K562 (cell line): ENCODE data around the gene IFNB1. TPM values are rescaled to one million over a fixed set of nuclear protein-coding genes. Genes with fewer than 3 reads are reported as not detected.

Experiments
- ATAC-seq: fragments of 200-7000 bp; cut with Tn5 transposase; 3 replicates; pipeline ENCODE4 v1.9.1; 2020; ENCODE audit warnings: moderate library complexity
- BruUV-seq: library from RNA; stranded (reverse); fragments of 400-500 nt; replicated peaks from 2 replicates; lab custom pipeline; 2021; lab: Mats Ljungman, UMichigan
- CTCF ChIA-PET: fragments of 300-600 bp; formaldehyde crosslinking; extraction: SDS; loops from one replicate; lab custom pipeline; 2021; ENCODE audit warnings: low intra/inter-chr PET ratio; lab: Yijun Ruan, JAX
- POLR2A ChIA-PET: fragments of 300-600, 350-650 bp; sonication (Branson Sonifier 250); formaldehyde crosslinking; extraction: SDS; loops from one replicate; lab custom pipeline; 2021; ENCODE audit warnings: antibody characterized with exemption, inconsistent platforms; lab: Yijun Ruan, JAX
- DNase-seq, 4 experiments: peaks; one replicate each; pipeline versions ENCODE4 v3.0.0 to v3.0.0-alpha.2; 2011 to 2018; ENCODE audit warnings: low spot score in 3 of 4, mixed read lengths in 3 of 4; ENCODE audit errors: extremely low read depth in 1 of 4
- FAIRE-seq: peaks from 2 replicates; lab custom pipeline; 2011; peaks lifted over from hg19 to GRCh38; lab: Jason Lieb, UNC
- H2AFZ ChIP-seq: 2 replicates; pipeline ENCODE4 v1.6.0; 2011; ENCODE audit warnings: low read depth, low read length, control low read depth, inconsistent platforms
- H3K27ac ChIP-seq: fragments of 200-600 bp; 3 replicates; pipeline ENCODE4 v1.8.0; 2011; ENCODE audit warnings: low read depth, mild to moderate bottlenecking, control low read depth, inconsistent platforms, low read length, moderate library complexity, mixed read lengths; ENCODE audit errors: extremely low read depth
- H3K27me3 ChIP-seq, 2 experiments: fragments of 300-600 bp in 1 of 2; 2 replicates in 1 of 2; 3 replicates in 1 of 2; pipeline versions ENCODE4 v1.6.0 to v1.8.0; 2011; ENCODE audit warnings: inconsistent platforms in 2 of 2, low read length in 2 of 2, mild to moderate bottlenecking in 1 of 2, mixed read lengths in 1 of 2, moderate library complexity in 1 of 2; ENCODE audit not compliant: control insufficient read depth in 2 of 2, insufficient read depth in 2 of 2
- H3K36me3 ChIP-seq: fragments of 300-600 bp; 3 replicates; pipeline ENCODE4 v1.8.0; 2011; ENCODE audit warnings: mild to moderate bottlenecking, low read length, inconsistent platforms; ENCODE audit not compliant: control insufficient read depth, insufficient read depth
- H3K4me1 ChIP-seq, 2 experiments: fragments of 200-600 bp in 1 of 2; replicated peaks in 1 of 2; 2 replicates in 1 of 2; 3 replicates in 1 of 2; pipeline versions ENCODE4 v1.5.1 to v1.8.0; 2011; ENCODE audit warnings: inconsistent platforms in 2 of 2, low read length in 2 of 2, mild to moderate bottlenecking in 1 of 2, mixed read lengths in 1 of 2, moderate library complexity in 1 of 2; ENCODE audit not compliant: control insufficient read depth in 2 of 2, insufficient read depth in 2 of 2
- H3K4me2 ChIP-seq: 2 replicates; pipeline ENCODE4 v1.6.1; 2011; ENCODE audit warnings: low read length, control low read depth, inconsistent platforms, mixed read lengths; ENCODE audit not compliant: insufficient read depth
- H3K4me3 ChIP-seq: fragments of 200-600 bp; sonication (generic), shearing (Covaris generic); 2 replicates; pipeline ENCODE4 v1.5.1; 2016; ENCODE audit warnings: control low read depth, inconsistent platforms
- H3K79me2 ChIP-seq: fragments of 200-600 bp; 3 replicates; pipeline ENCODE4 v1.8.0; 2011; ENCODE audit warnings: low read length, inconsistent platforms; ENCODE audit not compliant: control insufficient read depth, insufficient read depth
- H3K9ac ChIP-seq, 2 experiments: 2 replicates each; pipeline versions ENCODE4 v1.6.0 to v1.6.1; 2011; ENCODE audit warnings: low read depth in 2 of 2, low read length in 2 of 2, control low read depth in 1 of 2, inconsistent platforms in 1 of 2, mild to moderate bottlenecking in 1 of 2, mixed read lengths in 1 of 2; ENCODE audit not compliant: insufficient read depth in 1 of 2
- H3K9me1 ChIP-seq: one replicate; pipeline ENCODE4 v1.6.0; 2011; ENCODE audit warnings: inconsistent platforms, mild to moderate bottlenecking, low read length, moderate library complexity; ENCODE audit not compliant: control insufficient read depth, insufficient read depth
- H3K9me3 ChIP-seq: replicated peaks from 2 replicates; pipeline ENCODE4 v1.5.1; 2011; ENCODE audit warnings: low read depth, low read length, inconsistent platforms; ENCODE audit not compliant: control insufficient read depth, insufficient read depth
- H4K20me1 ChIP-seq: replicated peaks from 2 replicates; pipeline ENCODE4 v1.6.1; 2011; ENCODE audit warnings: low read length, inconsistent platforms, mixed read lengths; ENCODE audit not compliant: control insufficient read depth, insufficient read depth
- EHMT2 ChIP-seq: fragments of 450-650 bp; IDR thresholded peaks from 2 replicates; pipeline ENCODE4 v1.6.1; 2018; ENCODE audit warnings: antibody characterized with exemption
- EP300 ChIP-seq: IDR thresholded peaks from 2 replicates; pipeline ENCODE4 v1.6.1; 2012; ENCODE audit warnings: low read length, improper control_type of control experiment
- EZH2 ChIP-seq: IDR thresholded peaks from 2 replicates; pipeline ENCODE4 v1.6.1; 2012; ENCODE audit warnings: low read depth, mild to moderate bottlenecking, inconsistent platforms, low read length, borderline replicate concordance
- HDAC1 ChIP-seq, 2 experiments: fragments of 450-650 bp; IDR thresholded peaks; 2 replicates each; pipeline ENCODE4 v1.6.1; 2016 to 2017; ENCODE audit warnings: inconsistent platforms in 1 of 2, mild to moderate bottlenecking in 1 of 2, moderate library complexity in 1 of 2
- NCOA6 ChIP-seq: fragments of 450-650 bp; IDR thresholded peaks from 2 replicates; pipeline ENCODE4 v1.6.1; 2017; ENCODE audit warnings: mild to moderate bottlenecking
- NFE2 ChIP-seq: IDR thresholded peaks from 2 replicates; pipeline ENCODE4 v1.6.1; 2014; ENCODE audit warnings: antibody characterized with exemption, low read depth
- NFRKB ChIP-seq: fragments of 450-650 bp; IDR thresholded peaks from 2 replicates; pipeline ENCODE4 v1.6.1; 2016; ENCODE audit warnings: low read depth
- whole genome bisulfite sequencing: fragments of 100-300 bp; shearing (Covaris generic); methylation state at CpG from one replicate; pipeline ENCODE4 v1.1.6; 2016; ENCODE audit warnings: low coverage, mixed read lengths; ENCODE audit not compliant: insufficient coverage; ENCODE audit errors: missing lambda C conversion rate; 5-methylcytosine and 5-hydroxymethylcytosine counted together
- in situ Hi-C: fragments of 300-500 bp; cut with MboI; formaldehyde crosslinking; loops from 4 replicates; pipeline ENCODE4 v1.15.0; 2018; ENCODE audit warnings: inconsistent platforms, mixed read lengths
- intact Hi-C: fragments of 100-400 bp; cut with micrococcal nuclease; formaldehyde crosslinking; loops from 2 replicates; pipeline ENCODE4 v1.14.2; 2022
- polyA plus RNA-seq, 8 experiments: library from polyadenylated mRNA; depleted of rRNA in 4 of 8; stranded (reverse) in 5 of 8; unstranded in 3 of 8; fragments of >200 nt; fragmentation: Nextera tagmentation in 2 of 8; fragmentation: Illumina TruSeq in 1 of 8; extraction: Ambion mirVana in 2 of 8; extraction: Trizol in 1 of 8; gene quantifications; 2 replicates each; pipeline versions ENCODE4 v1.2.1 to v1.2.3, GENCODE V29; 2011 to 2014; ENCODE audit warnings: inconsistent platforms in 1 of 8, missing spikeins in 1 of 8
- total RNA-seq, 7 experiments: library from RNA; depleted of rRNA in 6 of 7; stranded (reverse); fragments of >200 nt in 6 of 7; fragmentation: Illumina TruSeq in 2 of 7; extraction: Trizol in 2 of 7; gene quantifications; 2 replicates each; pipeline versions ENCODE4 v1.2.1 to v1.2.3, GENCODE V29; 2011 to 2021; ENCODE audit warnings: low replicate concordance in 1 of 7
- TF ChIP-seq, protein P1 (sequence below), 3 experiments: fragments of 200-800 bp in 1 of 3; sonication (Bioruptor generic) in 1 of 3; sonication (generic) in 1 of 3; formaldehyde crosslinking in 1 of 3; IDR thresholded peaks; 2 replicates each; pipeline versions ENCODE4 v1.6.1 to v1.8.0; 2016 to 2022; ENCODE audit warnings: mild to moderate bottlenecking in 2 of 3, missing compliant biosample characterization in 2 of 3, missing genetic modification characterization in 2 of 3, missing genetic modification reagents in 1 of 3
- TF ChIP-seq, protein P2 (sequence below): sonication (generic); formaldehyde crosslinking; IDR thresholded peaks from 2 replicates; pipeline ENCODE4 v1.8.1; 2023; ENCODE audit warnings: mild to moderate bottlenecking, missing genetic modification reagents
- TF ChIP-seq, protein P3 (sequence below): sonication (generic); formaldehyde crosslinking; IDR thresholded peaks from 2 replicates; pipeline ENCODE4 v1.8.0; 2022; ENCODE audit warnings: mild to moderate bottlenecking, missing genetic modification reagents
- TF ChIP-seq, protein P4 (sequence below): fragments of 450-650 bp; IDR thresholded peaks from 2 replicates; pipeline ENCODE4 v1.6.1; 2016; ENCODE audit warnings: borderline replicate concordance
- TF ChIP-seq, protein P5 (sequence below): sonication (generic); formaldehyde crosslinking; IDR thresholded peaks from 2 replicates; pipeline ENCODE4 v1.8.1; 2023; ENCODE audit warnings: missing genetic modification reagents, mild to moderate bottlenecking, borderline replicate concordance

IFNB1 gene
- total and polyA plus RNA-seq, 9 of the 15 experiments (the other 6 are each of a cell fraction or from before 2014, with no cell fraction given): not detected

DNA sequence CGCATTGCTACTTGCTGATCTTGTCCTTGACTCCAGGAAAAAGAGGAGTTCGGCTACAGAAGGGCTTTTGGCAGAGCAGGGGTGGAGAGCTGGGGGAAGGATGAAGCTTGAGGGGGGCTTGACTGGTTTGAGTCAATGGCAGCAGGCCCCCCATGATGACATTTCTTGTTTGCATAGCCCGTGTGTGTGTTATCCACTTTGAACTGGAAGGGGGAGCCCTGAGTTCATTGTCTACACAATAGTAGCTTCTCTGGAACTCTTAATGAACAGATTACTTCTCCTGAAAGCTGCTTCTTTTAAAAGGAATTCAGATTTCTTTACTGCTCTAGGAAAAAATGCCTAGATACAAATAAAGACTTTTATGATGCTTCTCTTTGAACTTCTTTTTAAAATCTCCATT lies 2.3 kb downstream of the IFNB1 start:
- H4K20me1 ChIP-seq: no peaks in the 10 kb centered on the region
- no peaks in the 10 kb centered on the region for H3K27me3 ChIP-seq
- ChIA-PET POLR2A (no interaction called here), CTCF (no interaction called here)
- no peaks in the 10 kb centered on the region for H3K79me2 ChIP-seq
- no peaks in the 10 kb centered on the region for H3K9me1 ChIP-seq
- no peaks in the 10 kb centered on the region for H3K4me1 ChIP-seq
- H3K9me3 ChIP-seq: no peaks in the 10 kb centered on the region
- H3K36me3 ChIP-seq: no peaks in the 10 kb centered on the region
- intact Hi-C loops: no loop called here
- H3K4me3 ChIP-seq: no peak overlapping the region
- in situ Hi-C loops: no loop called here
- H3K27ac ChIP-seq: no peak overlapping the region
- no peak for ATAC-seq
- DNase-seq: no peak
- no peak overlapping the region for H3K4me2 ChIP-seq
- BruUV-seq: no TSS peak
- FAIRE-seq: no peak
- no CpG with 5 or more reads among the region's 3 CpGs for WGBS
- no peak overlapping the region for H3K9ac ChIP-seq
- no peak overlapping the region for H2AFZ ChIP-seq
- TF ChIP-seq, protein P1, sequence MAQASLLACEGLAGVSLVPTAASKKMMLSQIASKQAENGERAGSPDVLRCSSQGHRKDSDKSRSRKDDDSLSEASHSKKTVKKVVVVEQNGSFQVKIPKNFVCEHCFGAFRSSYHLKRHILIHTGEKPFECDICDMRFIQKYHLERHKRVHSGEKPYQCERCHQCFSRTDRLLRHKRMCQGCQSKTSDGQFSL (CRISPR knock-in tag; IDR thresholded peaks at IDR 0.05): no peak
- TF ChIP-seq, protein P1 (tag; IDR thresholded peaks at IDR 0.05): no peak
- TF ChIP-seq NCOA6: no peak
- TF ChIP-seq HDAC1 (IDR thresholded peaks at IDR 0.05): no peak
- TF ChIP-seq EHMT2: no peak
- TF ChIP-seq EZH2: no peak
- TF ChIP-seq, protein P2, sequence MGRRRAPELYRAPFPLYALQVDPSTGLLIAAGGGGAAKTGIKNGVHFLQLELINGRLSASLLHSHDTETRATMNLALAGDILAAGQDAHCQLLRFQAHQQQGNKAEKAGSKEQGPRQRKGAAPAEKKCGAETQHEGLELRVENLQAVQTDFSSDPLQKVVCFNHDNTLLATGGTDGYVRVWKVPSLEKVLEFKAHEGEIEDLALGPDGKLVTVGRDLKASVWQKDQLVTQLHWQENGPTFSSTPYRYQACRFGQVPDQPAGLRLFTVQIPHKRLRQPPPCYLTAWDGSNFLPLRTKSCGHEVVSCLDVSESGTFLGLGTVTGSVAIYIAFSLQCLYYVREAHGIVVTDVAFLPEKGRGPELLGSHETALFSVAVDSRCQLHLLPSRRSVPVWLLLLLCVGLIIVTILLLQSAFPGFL (CRISPR knock-in tag): no peak
- TF ChIP-seq, protein P3, sequence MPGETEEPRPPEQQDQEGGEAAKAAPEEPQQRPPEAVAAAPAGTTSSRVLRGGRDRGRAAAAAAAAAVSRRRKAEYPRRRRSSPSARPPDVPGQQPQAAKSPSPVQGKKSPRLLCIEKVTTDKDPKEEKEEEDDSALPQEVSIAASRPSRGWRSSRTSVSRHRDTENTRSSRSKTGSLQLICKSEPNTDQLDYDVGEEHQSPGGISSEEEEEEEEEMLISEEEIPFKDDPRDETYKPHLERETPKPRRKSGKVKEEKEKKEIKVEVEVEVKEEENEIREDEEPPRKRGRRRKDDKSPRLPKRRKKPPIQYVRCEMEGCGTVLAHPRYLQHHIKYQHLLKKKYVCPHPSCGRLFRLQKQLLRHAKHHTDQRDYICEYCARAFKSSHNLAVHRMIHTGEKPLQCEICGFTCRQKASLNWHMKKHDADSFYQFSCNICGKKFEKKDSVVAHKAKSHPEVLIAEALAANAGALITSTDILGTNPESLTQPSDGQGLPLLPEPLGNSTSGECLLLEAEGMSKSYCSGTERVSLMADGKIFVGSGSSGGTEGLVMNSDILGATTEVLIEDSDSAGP (CRISPR knock-in tag): no peak
- TF ChIP-seq, protein P4, sequence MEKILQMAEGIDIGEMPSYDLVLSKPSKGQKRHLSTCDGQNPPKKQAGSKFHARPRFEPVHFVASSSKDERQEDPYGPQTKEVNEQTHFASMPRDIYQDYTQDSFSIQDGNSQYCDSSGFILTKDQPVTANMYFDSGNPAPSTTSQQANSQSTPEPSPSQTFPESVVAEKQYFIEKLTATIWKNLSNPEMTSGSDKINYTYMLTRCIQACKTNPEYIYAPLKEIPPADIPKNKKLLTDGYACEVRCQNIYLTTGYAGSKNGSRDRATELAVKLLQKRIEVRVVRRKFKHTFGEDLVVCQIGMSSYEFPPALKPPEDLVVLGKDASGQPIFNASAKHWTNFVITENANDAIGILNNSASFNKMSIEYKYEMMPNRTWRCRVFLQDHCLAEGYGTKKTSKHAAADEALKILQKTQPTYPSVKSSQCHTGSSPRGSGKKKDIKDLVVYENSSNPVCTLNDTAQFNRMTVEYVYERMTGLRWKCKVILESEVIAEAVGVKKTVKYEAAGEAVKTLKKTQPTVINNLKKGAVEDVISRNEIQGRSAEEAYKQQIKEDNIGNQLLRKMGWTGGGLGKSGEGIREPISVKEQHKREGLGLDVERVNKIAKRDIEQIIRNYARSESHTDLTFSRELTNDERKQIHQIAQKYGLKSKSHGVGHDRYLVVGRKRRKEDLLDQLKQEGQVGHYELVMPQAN: no peak
- TF ChIP-seq NFE2: no peak
- TF ChIP-seq EP300: no peak
- no peak for TF ChIP-seq NFRKB
- TF ChIP-seq, protein P5, sequence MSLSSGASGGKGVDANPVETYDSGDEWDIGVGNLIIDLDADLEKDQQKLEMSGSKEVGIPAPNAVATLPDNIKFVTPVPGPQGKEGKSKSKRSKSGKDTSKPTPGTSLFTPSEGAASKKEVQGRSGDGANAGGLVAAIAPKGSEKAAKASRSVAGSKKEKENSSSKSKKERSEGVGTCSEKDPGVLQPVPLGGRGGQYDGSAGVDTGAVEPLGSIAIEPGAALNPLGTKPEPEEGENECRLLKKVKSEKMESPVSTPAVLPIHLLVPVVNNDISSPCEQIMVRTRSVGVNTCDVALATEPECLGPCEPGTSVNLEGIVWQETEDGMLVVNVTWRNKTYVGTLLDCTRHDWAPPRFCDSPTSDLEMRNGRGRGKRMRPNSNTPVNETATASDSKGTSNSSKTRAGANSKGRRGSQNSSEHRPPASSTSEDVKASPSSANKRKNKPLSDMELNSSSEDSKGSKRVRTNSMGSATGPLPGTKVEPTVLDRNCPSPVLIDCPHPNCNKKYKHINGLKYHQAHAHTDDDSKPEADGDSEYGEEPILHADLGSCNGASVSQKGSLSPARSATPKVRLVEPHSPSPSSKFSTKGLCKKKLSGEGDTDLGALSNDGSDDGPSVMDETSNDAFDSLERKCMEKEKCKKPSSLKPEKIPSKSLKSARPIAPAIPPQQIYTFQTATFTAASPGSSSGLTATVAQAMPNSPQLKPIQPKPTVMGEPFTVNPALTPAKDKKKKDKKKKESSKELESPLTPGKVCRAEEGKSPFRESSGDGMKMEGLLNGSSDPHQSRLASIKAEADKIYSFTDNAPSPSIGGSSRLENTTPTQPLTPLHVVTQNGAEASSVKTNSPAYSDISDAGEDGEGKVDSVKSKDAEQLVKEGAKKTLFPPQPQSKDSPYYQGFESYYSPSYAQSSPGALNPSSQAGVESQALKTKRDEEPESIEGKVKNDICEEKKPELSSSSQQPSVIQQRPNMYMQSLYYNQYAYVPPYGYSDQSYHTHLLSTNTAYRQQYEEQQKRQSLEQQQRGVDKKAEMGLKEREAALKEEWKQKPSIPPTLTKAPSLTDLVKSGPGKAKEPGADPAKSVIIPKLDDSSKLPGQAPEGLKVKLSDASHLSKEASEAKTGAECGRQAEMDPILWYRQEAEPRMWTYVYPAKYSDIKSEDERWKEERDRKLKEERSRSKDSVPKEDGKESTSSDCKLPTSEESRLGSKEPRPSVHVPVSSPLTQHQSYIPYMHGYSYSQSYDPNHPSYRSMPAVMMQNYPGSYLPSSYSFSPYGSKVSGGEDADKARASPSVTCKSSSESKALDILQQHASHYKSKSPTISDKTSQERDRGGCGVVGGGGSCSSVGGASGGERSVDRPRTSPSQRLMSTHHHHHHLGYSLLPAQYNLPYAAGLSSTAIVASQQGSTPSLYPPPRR (CRISPR knock-in tag): no peak
